Measurements from ENCODE around the gene TBXA2R.
"Not testable (repeated sequence)": the region's sequence is repeated elsewhere in the genome, so short reads cannot be mapped to it uniquely, and the experiment has no call there.

The TBXA2R gene

GRCh38 chr19:3604227-3604986 lies 2.3 kb downstream of the TBXA2R start:
- DNase-seq, result no peak

DNA sequence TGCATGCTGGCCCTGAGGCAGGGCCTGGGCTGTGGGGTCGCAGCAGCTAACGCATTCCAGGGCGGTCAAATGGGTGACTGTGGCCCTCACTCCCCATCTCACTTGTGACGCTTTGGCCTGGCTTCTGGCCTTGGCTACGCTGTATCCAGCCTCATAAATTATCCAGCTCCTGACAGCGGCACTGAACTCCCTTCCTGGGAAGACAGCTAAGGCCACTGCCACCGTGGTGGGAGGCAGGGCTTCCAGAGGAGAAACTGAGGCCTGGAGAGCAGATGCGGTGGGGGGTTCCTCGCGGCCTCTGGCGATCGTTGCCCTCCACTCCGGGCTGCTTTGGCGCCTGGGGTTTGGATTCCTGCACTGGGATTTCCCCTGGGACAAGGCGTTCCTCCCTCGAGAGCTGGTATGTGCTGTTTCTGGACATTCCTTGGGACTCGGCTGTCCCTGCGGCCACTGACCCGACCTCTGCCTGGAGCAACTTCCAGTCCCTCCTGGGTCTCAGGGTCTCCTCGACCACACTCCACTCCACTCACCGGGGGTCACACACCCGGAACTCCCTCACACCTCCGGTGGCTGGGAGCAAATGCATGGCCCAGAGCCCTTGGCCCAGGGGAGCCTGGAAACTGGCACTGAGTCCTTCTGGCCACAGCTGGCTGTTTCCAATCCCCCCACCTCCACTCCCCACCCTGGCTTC lies 3.4 kb downstream of the TBXA2R start:
- no peak for DNase-seq

DNA sequence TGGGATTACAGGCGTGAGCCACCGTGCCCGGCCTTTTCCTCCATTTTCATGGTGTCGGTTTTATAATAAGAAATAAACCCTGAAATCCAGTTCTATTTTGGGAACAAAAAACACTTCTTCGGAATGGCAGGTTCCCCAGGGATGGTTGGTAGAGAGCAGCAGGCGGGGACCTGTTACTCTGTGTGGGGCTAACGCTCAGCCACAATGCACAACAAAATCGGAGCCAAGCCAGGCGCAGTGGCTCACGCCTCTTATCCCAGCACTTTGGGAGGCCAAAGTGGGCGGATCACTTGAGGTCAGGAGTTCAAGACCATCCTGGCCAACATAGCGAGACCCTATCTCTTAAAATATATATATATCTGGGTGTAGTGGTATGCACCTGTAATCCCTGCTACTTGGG lies 5.7 kb downstream of the TBXA2R start:
- DNase-seq, result no peak

DNA sequence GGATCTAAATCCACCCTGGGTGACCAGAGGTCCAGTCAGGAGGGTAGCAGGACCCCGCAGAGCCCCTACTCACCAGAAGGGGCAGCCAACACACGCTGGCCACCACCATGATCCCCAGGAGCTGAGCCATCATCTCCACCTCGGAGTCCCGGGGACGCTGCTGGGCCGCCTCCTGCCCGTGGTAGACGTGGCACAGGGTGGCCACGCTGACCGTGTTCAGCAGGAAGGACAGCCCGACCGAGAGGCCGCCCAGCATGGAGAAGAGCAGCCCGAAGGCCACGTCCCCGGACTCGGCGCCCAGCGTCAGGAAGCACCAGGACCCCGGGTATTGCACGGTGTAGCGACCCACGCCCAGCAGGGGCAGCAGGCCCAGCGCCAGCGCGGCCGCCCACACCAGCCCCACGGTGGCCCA lies 6.9 kb downstream of the TBXA2R start:
- DNase-seq, result no peak

GRCh38 chr19:3595521-3596061 lies 11.1 kb downstream of the TBXA2R start:
- DNase-seq, result no peak

- DNase-seq, result no peak
These were observed 13.5 kb downstream of the TBXA2R start for GRCh38 chr19:3593156-3593555.

DNA sequence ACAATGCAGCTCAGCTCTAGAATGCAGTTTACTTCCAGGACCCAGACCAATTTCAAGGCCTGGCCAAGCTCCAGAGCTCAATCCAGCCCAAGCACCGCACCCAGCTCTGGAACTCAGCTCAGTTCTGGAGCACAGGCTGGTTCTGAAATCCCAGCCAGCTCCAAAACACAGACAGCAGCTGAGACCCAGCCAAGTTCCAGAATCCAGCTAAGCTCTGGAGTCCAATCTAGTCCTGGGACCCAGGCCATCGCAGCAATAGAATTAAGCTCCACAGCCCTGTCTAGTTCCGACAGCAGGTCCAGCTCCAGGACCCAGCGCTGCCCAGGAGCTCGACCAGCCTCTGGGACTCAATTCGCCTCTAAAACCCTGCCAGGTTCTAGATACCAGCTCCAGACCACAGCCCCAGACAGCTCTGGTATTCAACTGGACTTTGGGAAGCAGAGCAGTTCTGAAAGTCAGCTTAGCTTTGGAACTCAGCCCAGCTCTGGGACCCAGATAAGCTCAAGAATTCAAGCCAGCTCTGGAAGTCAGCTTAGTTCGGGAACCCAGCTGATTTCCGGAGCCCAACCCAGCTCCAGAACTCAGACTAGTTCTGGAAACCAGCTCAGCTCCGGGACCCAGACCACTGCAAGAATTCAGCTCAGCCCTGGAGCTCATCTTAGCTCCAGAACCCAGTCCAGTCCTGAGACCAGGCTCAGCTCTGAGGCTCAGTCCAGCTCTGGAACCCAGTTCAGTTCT lies 14.6 kb downstream of the TBXA2R start:
- no peak for DNase-seq

DNA sequence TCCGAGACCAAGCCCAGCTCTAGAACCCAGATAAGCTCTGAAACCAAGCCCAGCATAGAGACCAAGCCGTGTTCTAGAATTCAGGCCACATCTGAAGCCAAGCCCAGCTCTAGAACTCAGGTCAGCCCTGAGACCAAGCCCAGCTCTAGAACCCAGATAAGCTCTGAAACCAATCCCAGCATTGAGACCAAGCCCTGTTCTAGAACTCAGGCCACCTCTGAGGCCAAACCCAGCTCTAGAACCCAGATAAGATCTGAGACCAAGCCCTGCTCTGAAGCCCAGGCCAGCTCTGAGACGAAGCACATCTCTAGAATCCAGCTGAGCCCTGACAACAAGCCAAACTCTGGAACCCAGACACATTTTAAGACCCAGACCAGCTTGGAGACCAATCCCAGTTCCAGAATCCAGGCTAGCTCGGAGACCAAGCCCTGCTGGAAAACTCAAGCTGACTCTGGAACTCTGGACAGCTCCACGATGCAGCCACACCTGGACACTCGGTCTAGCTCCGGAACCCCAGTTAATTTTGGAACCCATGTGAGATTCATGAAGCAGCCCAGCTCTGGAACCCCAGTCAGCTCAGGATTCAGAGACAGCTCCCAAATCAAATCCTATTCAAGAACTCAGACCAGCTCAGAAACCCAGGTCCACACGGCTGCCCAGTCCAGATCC lies 15.6 kb downstream of the TBXA2R start:
- DNase-seq, result no peak

DNA sequence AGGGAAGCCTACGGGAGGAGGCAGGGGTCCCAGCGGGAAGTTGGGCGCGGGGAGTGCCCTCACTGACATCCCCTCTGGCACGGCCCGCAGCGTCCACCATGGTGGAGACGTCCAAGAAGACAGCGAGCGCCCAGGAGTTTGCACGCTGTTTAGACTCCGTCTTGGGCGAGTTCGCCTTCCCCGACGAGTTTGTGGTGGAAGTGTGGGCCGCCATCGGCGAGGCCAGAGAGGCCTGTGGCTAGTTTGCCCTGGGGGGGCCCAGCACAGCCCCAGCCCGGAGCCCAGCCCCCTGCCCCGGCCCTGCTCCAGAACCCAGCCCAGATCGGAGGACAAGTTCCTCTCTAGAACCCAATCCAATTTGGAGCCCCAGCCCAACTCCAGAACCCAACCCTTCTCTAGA lies 16.7 kb downstream of the TBXA2R start:
- no peak for DNase-seq

DNA sequence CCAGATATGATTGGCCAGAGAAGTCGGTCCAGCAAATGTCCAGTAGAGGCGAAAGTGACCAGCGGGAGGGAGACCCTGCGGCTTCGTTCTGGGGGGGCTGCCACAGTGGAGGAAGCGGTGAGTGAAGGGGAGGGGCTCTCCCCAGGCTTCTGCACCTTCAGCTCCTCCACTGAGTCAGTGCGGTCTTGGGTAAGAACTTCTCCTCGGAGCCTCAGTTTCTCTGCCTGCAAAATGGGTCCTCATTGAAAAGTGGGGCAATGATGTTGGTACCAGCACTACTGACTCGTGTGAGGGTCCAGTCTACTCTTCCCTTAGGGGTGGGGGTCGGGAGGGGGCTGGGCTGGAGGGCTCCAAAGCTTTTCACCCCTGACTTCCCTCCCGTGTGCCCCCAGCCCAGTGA lies 17.2 kb downstream of the TBXA2R start:
- DNase-seq, result no peak

- no peak for DNase-seq
These were observed 19.8 kb downstream of the TBXA2R start for GRCh38 chr19:3586707-3587346.

GRCh38 chr19:3586127-3586626 lies 20.5 kb downstream of the TBXA2R start:
- no peak for DNase-seq

GRCh38 chr19:3585301-3586126 lies 21.2 kb downstream of the TBXA2R start, which contains the start of gene GIPC3:
TSS of gene GIPC3 (plus strand) at chr19:3585478. CDS start at chr19:3585598, 120 bp downstream.
- DNase-seq, result no peak

DNA sequence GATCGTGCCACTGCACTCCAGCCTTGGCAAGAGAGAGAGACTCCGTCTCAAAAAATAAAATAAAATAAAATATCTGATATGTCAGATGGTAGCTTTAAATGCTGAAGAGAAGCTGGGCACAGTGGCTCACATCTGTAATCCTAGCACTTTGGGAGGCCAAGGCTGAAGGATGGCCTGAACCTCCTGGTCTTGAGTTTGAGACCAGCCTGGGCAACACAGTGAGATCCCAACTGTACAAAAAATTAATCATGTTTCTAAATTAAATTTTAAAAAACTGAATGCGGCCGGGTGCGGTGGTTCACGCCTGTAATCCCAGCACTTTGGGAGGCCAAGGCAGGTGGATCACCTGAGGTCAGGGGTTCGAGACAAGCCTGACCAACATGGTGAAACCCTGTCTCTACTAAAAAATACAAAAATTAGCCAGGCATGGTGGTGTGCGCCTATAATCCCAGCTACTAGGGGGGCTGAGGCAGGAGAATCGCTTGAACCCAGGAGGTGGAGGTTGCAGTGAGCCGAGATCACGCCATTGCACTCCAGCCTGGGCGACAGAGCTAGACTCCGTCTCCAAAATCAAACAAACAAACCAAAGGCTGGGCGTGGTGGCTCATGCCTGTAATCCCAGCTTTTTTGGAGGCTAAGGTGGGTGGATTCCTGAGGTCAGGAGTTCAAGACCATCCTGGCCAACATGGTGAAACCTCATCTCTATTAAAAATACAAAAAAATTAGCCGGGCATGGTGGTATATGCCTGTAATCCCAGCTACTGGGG lies 22.5 kb downstream of the TBXA2R start:
- not testable (repeated sequence) for DNase-seq

GRCh38 chr19:3581792-3582191 lies 24.9 kb downstream of the TBXA2R start:
- not testable (repeated sequence) for DNase-seq

DNA sequence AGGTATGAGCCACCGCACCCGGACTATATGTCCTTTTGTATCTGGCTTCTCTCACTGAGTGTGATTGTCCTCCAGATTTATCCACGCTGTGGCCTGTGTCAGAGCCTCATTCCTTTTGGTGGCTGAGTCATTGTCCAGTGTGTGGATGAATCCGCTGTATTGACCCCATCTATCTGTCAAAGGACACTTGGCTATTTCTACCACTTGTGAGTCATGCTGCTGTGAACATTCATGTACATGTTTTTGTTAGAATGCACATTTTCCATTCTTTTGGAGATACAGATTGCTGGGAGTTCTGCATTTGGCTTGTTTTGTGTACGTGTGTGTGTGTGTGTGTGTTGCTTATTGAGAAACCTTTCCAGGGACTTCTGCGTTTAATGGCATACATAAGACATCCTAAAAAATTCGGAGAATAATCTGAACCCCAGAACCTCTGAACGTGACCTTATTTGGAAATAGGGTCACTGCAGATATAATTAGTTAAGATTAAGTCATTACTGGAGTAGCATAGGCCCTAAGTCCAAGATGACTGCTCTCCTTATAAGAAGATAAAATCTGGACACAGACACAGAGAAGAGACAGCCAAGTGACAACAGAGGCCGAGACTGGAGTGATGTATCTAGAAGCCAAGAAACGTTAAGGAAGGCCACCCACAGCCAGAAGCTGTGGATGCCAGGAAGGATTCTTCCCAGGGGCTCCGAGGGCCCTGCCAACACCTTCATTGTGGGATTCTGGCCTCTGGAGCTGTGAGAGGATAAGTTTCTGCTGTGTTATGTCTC lies 26.3 kb downstream of the TBXA2R start:
- no peak for DNase-seq

- no peak for DNase-seq
These were observed 28.3 kb downstream of the TBXA2R start for GRCh38 chr19:3578390-3578789.

DNA sequence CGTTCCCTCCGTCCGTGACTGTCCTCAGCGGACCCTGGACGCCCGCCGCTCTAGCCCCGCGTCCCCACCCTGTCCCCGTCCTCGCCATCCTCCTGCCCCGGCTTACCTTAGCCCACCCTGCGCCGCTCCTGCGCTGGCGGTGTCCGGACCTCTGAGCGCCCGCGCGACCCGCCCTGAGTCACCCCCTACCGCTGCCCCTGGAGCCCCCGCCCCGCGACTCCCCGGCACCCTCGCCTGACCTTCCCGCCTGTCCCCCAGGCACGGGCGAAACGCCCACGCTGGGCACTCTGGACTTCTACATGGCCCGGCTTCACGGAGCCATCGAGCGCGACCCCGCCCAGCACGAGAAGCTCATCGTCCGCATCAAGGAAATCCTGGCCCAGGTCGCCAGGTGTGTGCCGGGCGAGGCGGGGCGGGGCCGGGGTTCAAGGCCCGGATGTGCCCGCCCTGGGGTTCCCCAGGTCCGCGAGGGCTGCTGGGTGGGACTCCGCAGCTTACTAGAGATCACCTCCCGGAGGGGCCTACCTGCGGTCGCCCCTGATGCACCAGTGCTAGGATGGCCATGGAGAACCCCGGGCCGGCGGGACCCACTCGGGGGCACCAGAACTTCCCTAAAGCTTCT lies 28.8 kb downstream of the TBXA2R start:
- no peak for DNase-seq
